Measurements from ENCODE around the gene TBC1D8B. TPM values are rescaled to one million over a fixed set of nuclear protein-coding genes. Genes with fewer than 3 reads are reported as not detected.

TBC1D8B gene
- total and polyA plus RNA-seq, 2 of the 13 experiments (the other 11 are each of a cell fraction or from before 2014, with no cell fraction given): 6.2 to 7.2 TPM

GRCh38 chrX:106898462-106898861 is 96.0 kb downstream of the TBC1D8B start (continued):
- TF ChIP-seq, protein P1, sequence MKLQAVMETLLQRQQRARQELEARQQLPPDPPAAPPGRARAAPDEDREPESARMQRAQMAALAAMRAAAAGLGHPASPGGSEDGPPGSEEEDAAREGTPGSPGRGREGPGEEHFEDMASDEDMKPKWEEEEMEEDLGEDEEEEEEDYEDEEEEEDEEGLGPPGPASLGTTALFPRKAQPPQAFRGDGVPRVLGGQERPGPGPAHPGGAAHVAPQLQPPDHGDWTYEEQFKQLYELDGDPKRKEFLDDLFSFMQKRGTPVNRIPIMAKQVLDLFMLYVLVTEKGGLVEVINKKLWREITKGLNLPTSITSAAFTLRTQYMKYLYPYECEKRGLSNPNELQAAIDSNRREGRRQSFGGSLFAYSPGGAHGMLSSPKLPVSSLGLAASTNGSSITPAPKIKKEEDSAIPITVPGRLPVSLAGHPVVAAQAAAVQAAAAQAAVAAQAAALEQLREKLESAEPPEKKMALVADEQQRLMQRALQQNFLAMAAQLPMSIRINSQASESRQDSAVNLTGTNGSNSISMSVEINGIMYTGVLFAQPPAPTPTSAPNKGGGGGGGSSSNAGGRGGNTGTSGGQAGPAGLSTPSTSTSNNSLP (IDR thresholded peaks at IDR 0.05; ENCODE audit: low read depth, low read length): peak; percentile 66; the same call in 1 of the 2 replicates
- TF ChIP-seq MAX (IDR thresholded peaks at IDR 0.05) (0 out of 2 replicates have a peak, but pooled peaks have one; percentile 32), ZSCAN22 (CRISPR knock-in tag; IDR thresholded peaks at IDR 0.05) (no peak), PPARG (CRISPR knock-in tag; conservative IDR thresholded peaks at IDR 0.05) (peak; percentile 91), SMARCE1 (IDR thresholded peaks at IDR 0.05; ENCODE audit: borderline replicate concordance) (no peak), NR2F6 (IDR thresholded peaks at IDR 0.05) (peak; percentile 57), NR2F6 (CRISPR knock-in tag; IDR thresholded peaks at IDR 0.05) (no peak), NR2F1 (CRISPR knock-in tag; IDR thresholded peaks at IDR 0.05) (0 out of 4 replicates have a peak, but pooled peaks of 1 of the 2 experiments have one; percentile 34), RXRB (CRISPR knock-in tag; IDR thresholded peaks at IDR 0.05; ENCODE audit: borderline replicate concordance) (peak; percentile 12; the same call in 1 of the 2 replicates), POLR2G (IDR thresholded peaks at IDR 0.05; ENCODE audit: low read depth, low read length) (no peak), RAD21 (CRISPR knock-in tag; IDR thresholded peaks at IDR 0.05) (peak; percentile 63; the same call in 1 of the 2 replicates), GATA4 (IDR thresholded peaks at IDR 0.05; ENCODE audit: borderline replicate concordance, low read depth) (no peak), ADNP (CRISPR knock-in tag; IDR thresholded peaks at IDR 0.05) (0 out of 2 replicates have a peak, but pooled peaks have one; percentile 57), RCOR2 (CRISPR knock-in tag; IDR thresholded peaks at IDR 0.05) (peak; percentile 79), ZNF101 (CRISPR knock-in tag; IDR thresholded peaks at IDR 0.05; ENCODE audit: borderline replicate concordance, low read depth) (no peak), STAG1 (CRISPR knock-in tag; IDR thresholded peaks at IDR 0.05) (peak; percentile 70), CHD4 (IDR thresholded peaks at IDR 0.05; ENCODE audit: borderline replicate concordance, low read length) (peak; percentile 88; the same call in 1 of the 2 replicates)
- TF ChIP-seq, protein P2, sequence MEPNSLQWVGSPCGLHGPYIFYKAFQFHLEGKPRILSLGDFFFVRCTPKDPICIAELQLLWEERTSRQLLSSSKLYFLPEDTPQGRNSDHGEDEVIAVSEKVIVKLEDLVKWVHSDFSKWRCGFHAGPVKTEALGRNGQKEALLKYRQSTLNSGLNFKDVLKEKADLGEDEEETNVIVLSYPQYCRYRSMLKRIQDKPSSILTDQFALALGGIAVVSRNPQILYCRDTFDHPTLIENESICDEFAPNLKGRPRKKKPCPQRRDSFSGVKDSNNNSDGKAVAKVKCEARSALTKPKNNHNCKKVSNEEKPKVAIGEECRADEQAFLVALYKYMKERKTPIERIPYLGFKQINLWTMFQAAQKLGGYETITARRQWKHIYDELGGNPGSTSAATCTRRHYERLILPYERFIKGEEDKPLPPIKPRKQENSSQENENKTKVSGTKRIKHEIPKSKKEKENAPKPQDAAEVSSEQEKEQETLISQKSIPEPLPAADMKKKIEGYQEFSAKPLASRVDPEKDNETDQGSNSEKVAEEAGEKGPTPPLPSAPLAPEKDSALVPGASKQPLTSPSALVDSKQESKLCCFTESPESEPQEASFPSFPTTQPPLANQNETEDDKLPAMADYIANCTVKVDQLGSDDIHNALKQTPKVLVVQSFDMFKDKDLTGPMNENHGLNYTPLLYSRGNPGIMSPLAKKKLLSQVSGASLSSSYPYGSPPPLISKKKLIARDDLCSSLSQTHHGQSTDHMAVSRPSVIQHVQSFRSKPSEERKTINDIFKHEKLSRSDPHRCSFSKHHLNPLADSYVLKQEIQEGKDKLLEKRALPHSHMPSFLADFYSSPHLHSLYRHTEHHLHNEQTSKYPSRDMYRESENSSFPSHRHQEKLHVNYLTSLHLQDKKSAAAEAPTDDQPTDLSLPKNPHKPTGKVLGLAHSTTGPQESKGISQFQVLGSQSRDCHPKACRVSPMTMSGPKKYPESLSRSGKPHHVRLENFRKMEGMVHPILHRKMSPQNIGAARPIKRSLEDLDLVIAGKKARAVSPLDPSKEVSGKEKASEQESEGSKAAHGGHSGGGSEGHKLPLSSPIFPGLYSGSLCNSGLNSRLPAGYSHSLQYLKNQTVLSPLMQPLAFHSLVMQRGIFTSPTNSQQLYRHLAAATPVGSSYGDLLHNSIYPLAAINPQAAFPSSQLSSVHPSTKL (CRISPR knock-in tag; IDR thresholded peaks at IDR 0.05): no peak

Measured in HepG2 (cell line).